ENCODE data around the gene CRYBG1.

The CRYBG1 gene

GRCh38 chr6:106525107-106525881 is 164.8 kb downstream of the CRYBG1 start:
- no peak for DNase-seq (ENCODE audit: low read depth)

GRCh38 chr6:106525882-106526275 is 165.4 kb downstream of the CRYBG1 start:
- DNase-seq (ENCODE audit: low read depth), result no peak

- no peak for DNase-seq (ENCODE audit: low read depth)
These were observed 166.6 kb downstream of the CRYBG1 start for GRCh38 chr6:106527117-106527516.

GRCh38 chr6:106527979-106528378 is 167.5 kb downstream of the CRYBG1 start:
- DNase-seq (ENCODE audit: low read depth), result no peak

GRCh38 chr6:106528521-106528920 is 168.0 kb downstream of the CRYBG1 start:
- no peak for DNase-seq (ENCODE audit: low read depth)

GRCh38 chr6:106529438-106529837 is 168.9 kb downstream of the CRYBG1 start:
- DNase-seq (ENCODE audit: low read depth), result no peak

GRCh38 chr6:106530026-106530425 is 169.5 kb downstream of the CRYBG1 start:
- no peak for DNase-seq (ENCODE audit: low read depth)

GRCh38 chr6:106530502-106530901 is 170.0 kb downstream of the CRYBG1 start:
- DNase-seq (ENCODE audit: low read depth), result no peak

- no peak for DNase-seq (ENCODE audit: low read depth)
These were observed 172.5 kb downstream of the CRYBG1 start for GRCh38 chr6:106533054-106533453.

GRCh38 chr6:106534004-106534403 is 173.5 kb downstream of the CRYBG1 start:
- no peak for DNase-seq (ENCODE audit: low read depth)

GRCh38 chr6:106534564-106534982 is 174.1 kb downstream of the CRYBG1 start:
- no peak for DNase-seq (ENCODE audit: low read depth)

GRCh38 chr6:106535012-106535411 is 174.5 kb downstream of the CRYBG1 start:
- DNase-seq (ENCODE audit: low read depth), result no peak

GRCh38 chr6:106536357-106536756 is 175.8 kb downstream of the CRYBG1 start:
- no peak for DNase-seq (ENCODE audit: low read depth)

- no peak for DNase-seq (ENCODE audit: low read depth)
These were observed 176.3 kb downstream of the CRYBG1 start for GRCh38 chr6:106536851-106537250.

- no peak for DNase-seq (ENCODE audit: low read depth)
These were observed 177.1 kb downstream of the CRYBG1 start for GRCh38 chr6:106537662-106538061.

- DNase-seq (ENCODE audit: low read depth), result no peak
These were observed 177.6 kb downstream of the CRYBG1 start for GRCh38 chr6:106538145-106538544.

GRCh38 chr6:106539936-106540335 is 179.4 kb downstream of the CRYBG1 start:
- DNase-seq (ENCODE audit: low read depth), result no peak

GRCh38 chr6:106540432-106540831 is 179.9 kb downstream of the CRYBG1 start:
- no peak for DNase-seq (ENCODE audit: low read depth)

- no peak for DNase-seq (ENCODE audit: low read depth)
These were observed 180.4 kb downstream of the CRYBG1 start for GRCh38 chr6:106540907-106541306.

- no peak for DNase-seq (ENCODE audit: low read depth)
These were observed 185.8 kb downstream of the CRYBG1 start for GRCh38 chr6:106546261-106546690.

- no peak for DNase-seq (ENCODE audit: low read depth)
These were observed 186.3 kb downstream of the CRYBG1 start for GRCh38 chr6:106546691-106547414.

- peak; percentile 23 for DNase-seq (ENCODE audit: low read depth)
These were observed 187.3 kb downstream of the CRYBG1 start for GRCh38 chr6:106547601-106548453.

All from stimulated activated CD8-positive, alpha-beta memory T cell treated with anti-CD3 and anti-CD28 coated beads, Interleukin-4, amount 100 ng/mL, for 24 hours (primary cell).